HEK293T (cell line): ENCODE data around the gene GTF2B.

Experiments
- ARNT ChIP-seq: fragments of 450-650 bp; IDR thresholded peaks from 2 replicates; pipeline ENCODE4 v1.6.1; 2017; ENCODE audit warnings: mild to moderate bottlenecking
- BHLHE40 ChIP-seq: fragments of 450-650 bp; IDR thresholded peaks from 2 replicates; pipeline ENCODE4 v1.6.1; 2016; ENCODE audit warnings: mild to moderate bottlenecking, moderate library complexity, borderline replicate concordance
- CTBP1 ChIP-seq: fragments of 450-650 bp; IDR thresholded peaks from 2 replicates; pipeline ENCODE4 v1.6.1; 2016; ENCODE audit warnings: borderline replicate concordance
- ELF4 ChIP-seq: fragments of 450-650 bp; IDR thresholded peaks from 2 replicates; pipeline ENCODE4 v1.6.1; 2017; ENCODE audit warnings: antibody characterized with exemption
- FOXA1 ChIP-seq: fragments of 450-650 bp; IDR thresholded peaks from 2 replicates; pipeline ENCODE4 v1.6.1; 2016; ENCODE audit warnings: mild to moderate bottlenecking
- FOXK2 ChIP-seq: fragments of 450-650 bp; IDR thresholded peaks from 2 replicates; pipeline ENCODE4 v1.6.1; 2016; ENCODE audit warnings: mild to moderate bottlenecking
- FOXM1 ChIP-seq: fragments of 450-650 bp; IDR thresholded peaks from 2 replicates; pipeline ENCODE4 v1.6.1; 2017; ENCODE audit warnings: mild to moderate bottlenecking, borderline replicate concordance
- HDGF ChIP-seq: fragments of 450-650 bp; IDR thresholded peaks from 2 replicates; pipeline ENCODE4 v1.6.1; 2017; ENCODE audit warnings: antibody characterized with exemption, borderline replicate concordance
- PKNOX1 ChIP-seq: fragments of 450-650 bp; IDR thresholded peaks from 2 replicates; pipeline ENCODE4 v1.6.1; 2016
- SP1 ChIP-seq: fragments of 450-650 bp; IDR thresholded peaks from 2 replicates; pipeline ENCODE4 v1.6.1; 2017
- SUZ12 ChIP-seq: fragments of 450-650 bp; IDR thresholded peaks from 2 replicates; pipeline ENCODE4 v1.6.1; 2016; ENCODE audit warnings: mild to moderate bottlenecking
- TARDBP ChIP-seq: fragments of 450-650 bp; IDR thresholded peaks from 2 replicates; pipeline ENCODE4 v1.6.1; 2016

- no peak for TF ChIP-seq SP1
- no peak for TF ChIP-seq FOXA1
- TF ChIP-seq TARDBP, result no peak
- no peak for TF ChIP-seq BHLHE40
- no peak for TF ChIP-seq FOXM1
- TF ChIP-seq ARNT, result no peak
- TF ChIP-seq ELF4, result no peak
- TF ChIP-seq SUZ12, result no peak
- TF ChIP-seq PKNOX1, result no peak
- TF ChIP-seq CTBP1, result no peak
- TF ChIP-seq HDGF, result no peak
- no peak for TF ChIP-seq FOXK2
Measured at GRCh38 chr1:88875595-88875994, 15.8 kb downstream of the GTF2B start.
